Calu3 (cell line): ENCODE results near the gene SELENOK. TPM values are rescaled to one million over a fixed set of nuclear protein-coding genes. Genes with fewer than 3 reads are reported as not detected.

Experiments used
- BruUV-seq: library from RNA; stranded (reverse); fragments of 400-500 nt; replicated peaks from 2 replicates; lab custom pipeline; 2021; lab: Mats Ljungman, UMichigan
- CTCF ChIA-PET: fragments of 300-600 bp; sonication (Branson Sonifier 250); formaldehyde crosslinking; loops from one replicate; lab custom pipeline; 2022; ENCODE audit warnings: antibody characterized with exemption; lab: Charles Lee
- DNase-seq: peaks from one replicate; pipeline ENCODE4 v3.0.0; 2022
- H3K27ac Mint-ChIP-seq: one replicate; pipeline ENCODE4 v1.8.0; 2022; ENCODE audit warnings: mixed read lengths; ENCODE audit not compliant: unreplicated experiment
- H3K27me3 Mint-ChIP-seq: one replicate; pipeline ENCODE4 v1.8.0; 2022; ENCODE audit warnings: mixed read lengths; ENCODE audit not compliant: unreplicated experiment
- H3K36me3 Mint-ChIP-seq: one replicate; pipeline ENCODE4 v1.8.0; 2022; ENCODE audit warnings: mild to moderate bottlenecking, moderate library complexity, mixed read lengths; ENCODE audit not compliant: insufficient read depth, unreplicated experiment
- H3K4me1 Mint-ChIP-seq: one replicate; pipeline ENCODE4 v1.8.0; 2022; ENCODE audit warnings: mild to moderate bottlenecking, low read depth, mixed read lengths; ENCODE audit not compliant: unreplicated experiment
- H3K4me3 Mint-ChIP-seq: one replicate; pipeline ENCODE4 v1.8.0; 2022; ENCODE audit warnings: mild to moderate bottlenecking, low read depth, moderate library complexity, mixed read lengths; ENCODE audit not compliant: unreplicated experiment
- H3K9me3 Mint-ChIP-seq: one replicate; pipeline ENCODE4 v1.8.0; 2022; ENCODE audit warnings: low read depth, mixed read lengths; ENCODE audit not compliant: unreplicated experiment
- CTCF ChIP-seq: fragments of 200-600 bp; IDR thresholded peaks from one replicate; pipeline ENCODE4 v1.8.0; 2022; ENCODE audit warnings: antibody characterized with exemption; ENCODE audit not compliant: unreplicated experiment
- intact Hi-C: fragments of 100-400 bp; cut with micrococcal nuclease; formaldehyde crosslinking; loops from one replicate; pipeline ENCODE4 v1.10.0; 2022; ENCODE audit not compliant: unreplicated experiment
- total RNA-seq: library from RNA; stranded (reverse); gene quantifications from 2 replicates; pipeline ENCODE4 v1.2.3, GENCODE V29; 2022

Gene SELENOK
- total RNA-seq, 1 experiment from 2014 or later = 52.0 TPM

- peaks cover 34% of the 10 kb centered on the region for H3K27me3 Mint-ChIP-seq
- DNase-seq = no peak
- no peak overlapping the region for H3K27ac Mint-ChIP-seq
- CTCF ChIA-PET = no interaction called here
- no peak for TF ChIP-seq CTCF
- H3K4me3 Mint-ChIP-seq = no peak overlapping the region
- intact Hi-C loops = no loop called here
- no peaks in the 10 kb centered on the region for H3K4me1 Mint-ChIP-seq
- H3K9me3 Mint-ChIP-seq = no peaks in the 10 kb centered on the region
- no peaks in the 10 kb centered on the region for H3K36me3 Mint-ChIP-seq
- no TSS peak for BruUV-seq
These were observed 29.6 kb upstream of the SELENOK start for GRCh38 chr3:53921296-53921695.

GRCh38 chr3:53919741-53920140, 28.1 kb upstream of the SELENOK start:
- Mint-ChIP-seq H3K36me3 (no peaks in the 10 kb centered on the region), H3K4me3 (no peak overlapping the region), H3K27me3 (peaks cover 50% of the 10 kb centered on the region), H3K9me3 (no peaks in the 10 kb centered on the region), H3K4me1 (no peaks in the 10 kb centered on the region), H3K27ac (no peak overlapping the region)
- no peak for TF ChIP-seq CTCF
- intact Hi-C loops = no loop called here
- CTCF ChIA-PET = interaction anchor here (0.7 to 0.8 kb wide), 2 partner anchors 54 to 78 kb away, joined by 3 to 5 read pairs; no protein-coding TSS in a partner anchor
- no peak for DNase-seq
- BruUV-seq = no TSS peak

- Mint-ChIP-seq H3K4me1 (no peaks in the 10 kb centered on the region), H3K9me3 (no peaks in the 10 kb centered on the region), H3K4me3 (no peak overlapping the region), H3K36me3 (no peaks in the 10 kb centered on the region), H3K27me3 (peaks cover 77% of the 10 kb centered on the region), H3K27ac (no peak overlapping the region)
- no TSS peak for BruUV-seq
- DNase-seq = no peak
- CTCF ChIA-PET = interaction anchor here (0.7 kb wide), 2 partner anchors 10 to 204 kb away, joined by 3 to 6 read pairs; no protein-coding TSS in a partner anchor
- intact Hi-C loops = no loop called here
- no peak for TF ChIP-seq CTCF
These were observed 21.7 kb upstream of the SELENOK start for GRCh38 chr3:53913401-53913800.

GRCh38 chr3:53902711-53903110, 11.1 kb upstream of the SELENOK start:
- CTCF ChIA-PET = no interaction called here

More at GRCh38 chr3:53902711-53903110, 11.1 kb upstream of the SELENOK start:
- no peak overlapping the region for H3K27ac Mint-ChIP-seq
- intact Hi-C loops = no loop called here
- no peak for DNase-seq
- BruUV-seq = no TSS peak
- H3K36me3 Mint-ChIP-seq = no peaks in the 10 kb centered on the region
- no peak for TF ChIP-seq CTCF
- H3K4me3 Mint-ChIP-seq = no peak overlapping the region
- H3K4me1 Mint-ChIP-seq = no peaks in the 10 kb centered on the region
- H3K9me3 Mint-ChIP-seq = no peaks in the 10 kb centered on the region
- H3K27me3 Mint-ChIP-seq = peaks cover 30% of the 10 kb centered on the region
